Measurements from ENCODE around the gene ATF4.

DNA sequence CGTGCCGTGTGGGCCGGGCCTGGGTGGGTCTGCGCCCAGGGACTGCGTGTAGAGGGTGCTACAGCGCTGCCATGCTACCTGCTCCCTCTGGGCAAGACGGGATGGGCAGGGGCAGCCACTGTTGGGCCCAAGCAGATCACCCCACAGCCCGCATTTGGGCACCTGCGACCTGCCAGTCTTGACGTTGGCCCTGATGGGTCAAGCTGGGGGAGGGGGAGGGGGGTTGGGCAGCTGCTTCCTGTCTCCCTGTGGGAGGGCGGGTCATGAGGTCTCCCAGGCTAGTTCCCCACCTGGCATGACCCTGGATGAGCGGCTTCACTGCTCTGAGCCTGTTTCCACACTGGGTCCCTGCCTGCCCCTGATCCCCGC is 15.0 kb downstream of the ATF4 start:
- TF ChIP-seq, protein P1, sequence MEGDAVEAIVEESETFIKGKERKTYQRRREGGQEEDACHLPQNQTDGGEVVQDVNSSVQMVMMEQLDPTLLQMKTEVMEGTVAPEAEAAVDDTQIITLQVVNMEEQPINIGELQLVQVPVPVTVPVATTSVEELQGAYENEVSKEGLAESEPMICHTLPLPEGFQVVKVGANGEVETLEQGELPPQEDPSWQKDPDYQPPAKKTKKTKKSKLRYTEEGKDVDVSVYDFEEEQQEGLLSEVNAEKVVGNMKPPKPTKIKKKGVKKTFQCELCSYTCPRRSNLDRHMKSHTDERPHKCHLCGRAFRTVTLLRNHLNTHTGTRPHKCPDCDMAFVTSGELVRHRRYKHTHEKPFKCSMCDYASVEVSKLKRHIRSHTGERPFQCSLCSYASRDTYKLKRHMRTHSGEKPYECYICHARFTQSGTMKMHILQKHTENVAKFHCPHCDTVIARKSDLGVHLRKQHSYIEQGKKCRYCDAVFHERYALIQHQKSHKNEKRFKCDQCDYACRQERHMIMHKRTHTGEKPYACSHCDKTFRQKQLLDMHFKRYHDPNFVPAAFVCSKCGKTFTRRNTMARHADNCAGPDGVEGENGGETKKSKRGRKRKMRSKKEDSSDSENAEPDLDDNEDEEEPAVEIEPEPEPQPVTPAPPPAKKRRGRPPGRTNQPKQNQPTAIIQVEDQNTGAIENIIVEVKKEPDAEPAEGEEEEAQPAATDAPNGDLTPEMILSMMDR (IDR thresholded peaks at IDR 0.05; ENCODE audit: extremely low read depth in 1 of 2, insufficient read depth in 1 of 2, low read depth in 1 of 2, low read length in 2 of 2), result no peak
- no peak for TF ChIP-seq EZH2 (IDR thresholded peaks at IDR 0.05; ENCODE audit: borderline replicate concordance, low read depth, low read length, severe bottlenecking)
- no peak for TF ChIP-seq POLR2AphosphoS5 (IDR thresholded peaks at IDR 0.05; ENCODE audit: insufficient read depth, low read depth, low read length)
- TF ChIP-seq JUN (IDR thresholded peaks at IDR 0.05; ENCODE audit: borderline replicate concordance, insufficient read depth, insufficient read length, low read depth), result no peak
- no peak for TF ChIP-seq POLR2A (IDR thresholded peaks at IDR 0.05; ENCODE audit: low read depth, low read length)
- TF ChIP-seq, protein P2, sequence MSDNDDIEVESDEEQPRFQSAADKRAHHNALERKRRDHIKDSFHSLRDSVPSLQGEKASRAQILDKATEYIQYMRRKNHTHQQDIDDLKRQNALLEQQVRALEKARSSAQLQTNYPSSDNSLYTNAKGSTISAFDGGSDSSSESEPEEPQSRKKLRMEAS (IDR thresholded peaks at IDR 0.05; ENCODE audit: insufficient read depth, insufficient read length), result no peak
